Astrocyte (in vitro differentiated cells and primary cell): ENCODE results near the gene CCDC80.

Experiments used
- EZH2 ChIP-seq: IDR thresholded peaks from 2 replicates; pipeline ENCODE4 v1.6.1; 2012; ENCODE audit warnings: mild to moderate bottlenecking, low read length, inconsistent platforms; ENCODE audit not compliant: insufficient read depth
- TF ChIP-seq, protein P1 (sequence below): IDR thresholded peaks from 2 replicates; pipeline ENCODE4 v1.5.1; 2011; ENCODE audit warnings: low read depth, mild to moderate bottlenecking, inconsistent platforms, low read length, moderate library complexity; ENCODE audit not compliant: insufficient read depth

DNA sequence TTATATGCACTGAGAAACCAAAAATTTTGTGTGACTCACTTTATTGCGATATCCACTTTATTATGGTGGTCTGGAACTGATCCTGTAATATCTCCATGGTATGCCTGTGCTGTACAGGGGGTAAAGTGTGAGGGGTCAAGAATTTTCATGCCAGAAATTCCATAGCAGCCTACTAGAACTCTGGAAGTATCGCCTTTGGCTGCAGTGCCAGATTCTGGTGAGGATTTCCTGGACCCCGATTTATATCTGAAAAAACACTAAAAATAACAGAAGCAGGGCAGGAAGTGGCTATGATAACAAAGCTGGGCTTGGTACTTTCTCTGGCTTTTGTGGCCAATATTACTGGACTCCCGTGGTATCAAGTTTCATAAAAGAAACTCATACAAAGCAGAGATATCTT is 36.4 kb downstream of the CCDC80 start:
- TF ChIP-seq, protein P1, sequence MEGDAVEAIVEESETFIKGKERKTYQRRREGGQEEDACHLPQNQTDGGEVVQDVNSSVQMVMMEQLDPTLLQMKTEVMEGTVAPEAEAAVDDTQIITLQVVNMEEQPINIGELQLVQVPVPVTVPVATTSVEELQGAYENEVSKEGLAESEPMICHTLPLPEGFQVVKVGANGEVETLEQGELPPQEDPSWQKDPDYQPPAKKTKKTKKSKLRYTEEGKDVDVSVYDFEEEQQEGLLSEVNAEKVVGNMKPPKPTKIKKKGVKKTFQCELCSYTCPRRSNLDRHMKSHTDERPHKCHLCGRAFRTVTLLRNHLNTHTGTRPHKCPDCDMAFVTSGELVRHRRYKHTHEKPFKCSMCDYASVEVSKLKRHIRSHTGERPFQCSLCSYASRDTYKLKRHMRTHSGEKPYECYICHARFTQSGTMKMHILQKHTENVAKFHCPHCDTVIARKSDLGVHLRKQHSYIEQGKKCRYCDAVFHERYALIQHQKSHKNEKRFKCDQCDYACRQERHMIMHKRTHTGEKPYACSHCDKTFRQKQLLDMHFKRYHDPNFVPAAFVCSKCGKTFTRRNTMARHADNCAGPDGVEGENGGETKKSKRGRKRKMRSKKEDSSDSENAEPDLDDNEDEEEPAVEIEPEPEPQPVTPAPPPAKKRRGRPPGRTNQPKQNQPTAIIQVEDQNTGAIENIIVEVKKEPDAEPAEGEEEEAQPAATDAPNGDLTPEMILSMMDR: no peak
- TF ChIP-seq EZH2: no peak
